GM12864 (cell line): Measurements from ENCODE around the gene SRRM1.
"Not testable (repeated sequence)": the region's sequence is repeated elsewhere in the genome, so short reads cannot be mapped to it uniquely, and the experiment has no call there.

ENCODE experiments used
- DNase-seq: peaks from one replicate; pipeline ENCODE4 v3.0.0-alpha.2; 2011; ENCODE audit warnings: low read depth
- H3K4me3 ChIP-seq: 2 replicates; pipeline ENCODE4 v1.5.1; 2011; ENCODE audit warnings: mild to moderate bottlenecking, low read depth, low read length, control low read depth
- TF ChIP-seq, protein P1 (sequence below): IDR thresholded peaks from 2 replicates; pipeline ENCODE4 v1.5.1; 2011; ENCODE audit warnings: low read depth, mild to moderate bottlenecking, moderate library complexity, low read length, control low read depth, inconsistent platforms; ENCODE audit errors: missing control alignments

Gene SRRM1

DNA sequence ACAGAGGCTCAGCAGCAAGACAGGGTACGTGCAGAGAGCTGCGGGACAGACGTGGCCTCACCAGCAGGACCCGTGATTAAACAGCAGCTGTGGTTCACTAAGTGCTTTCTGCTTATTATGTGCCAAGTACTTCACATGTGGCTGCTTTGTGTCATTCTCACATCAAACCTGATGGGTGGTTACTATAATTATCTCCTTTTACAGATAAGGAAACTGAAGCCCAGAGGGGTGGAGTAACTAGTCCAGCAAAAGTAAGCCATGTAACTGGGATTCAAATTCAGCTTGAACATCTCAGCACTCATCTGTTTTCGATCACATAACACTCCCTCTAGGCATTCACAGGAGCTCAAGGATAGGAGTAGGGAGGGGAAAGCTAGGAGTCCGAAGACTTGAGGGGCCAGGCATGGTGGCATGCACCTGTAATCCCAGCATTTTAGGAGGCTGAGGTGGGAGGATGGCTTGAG is 51.3 kb downstream of the SRRM1 start:
- peak; percentile 54 for DNase-seq
- H3K4me3 ChIP-seq = no peak overlapping the region
- TF ChIP-seq, protein P1, sequence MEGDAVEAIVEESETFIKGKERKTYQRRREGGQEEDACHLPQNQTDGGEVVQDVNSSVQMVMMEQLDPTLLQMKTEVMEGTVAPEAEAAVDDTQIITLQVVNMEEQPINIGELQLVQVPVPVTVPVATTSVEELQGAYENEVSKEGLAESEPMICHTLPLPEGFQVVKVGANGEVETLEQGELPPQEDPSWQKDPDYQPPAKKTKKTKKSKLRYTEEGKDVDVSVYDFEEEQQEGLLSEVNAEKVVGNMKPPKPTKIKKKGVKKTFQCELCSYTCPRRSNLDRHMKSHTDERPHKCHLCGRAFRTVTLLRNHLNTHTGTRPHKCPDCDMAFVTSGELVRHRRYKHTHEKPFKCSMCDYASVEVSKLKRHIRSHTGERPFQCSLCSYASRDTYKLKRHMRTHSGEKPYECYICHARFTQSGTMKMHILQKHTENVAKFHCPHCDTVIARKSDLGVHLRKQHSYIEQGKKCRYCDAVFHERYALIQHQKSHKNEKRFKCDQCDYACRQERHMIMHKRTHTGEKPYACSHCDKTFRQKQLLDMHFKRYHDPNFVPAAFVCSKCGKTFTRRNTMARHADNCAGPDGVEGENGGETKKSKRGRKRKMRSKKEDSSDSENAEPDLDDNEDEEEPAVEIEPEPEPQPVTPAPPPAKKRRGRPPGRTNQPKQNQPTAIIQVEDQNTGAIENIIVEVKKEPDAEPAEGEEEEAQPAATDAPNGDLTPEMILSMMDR = no peak

DNA sequence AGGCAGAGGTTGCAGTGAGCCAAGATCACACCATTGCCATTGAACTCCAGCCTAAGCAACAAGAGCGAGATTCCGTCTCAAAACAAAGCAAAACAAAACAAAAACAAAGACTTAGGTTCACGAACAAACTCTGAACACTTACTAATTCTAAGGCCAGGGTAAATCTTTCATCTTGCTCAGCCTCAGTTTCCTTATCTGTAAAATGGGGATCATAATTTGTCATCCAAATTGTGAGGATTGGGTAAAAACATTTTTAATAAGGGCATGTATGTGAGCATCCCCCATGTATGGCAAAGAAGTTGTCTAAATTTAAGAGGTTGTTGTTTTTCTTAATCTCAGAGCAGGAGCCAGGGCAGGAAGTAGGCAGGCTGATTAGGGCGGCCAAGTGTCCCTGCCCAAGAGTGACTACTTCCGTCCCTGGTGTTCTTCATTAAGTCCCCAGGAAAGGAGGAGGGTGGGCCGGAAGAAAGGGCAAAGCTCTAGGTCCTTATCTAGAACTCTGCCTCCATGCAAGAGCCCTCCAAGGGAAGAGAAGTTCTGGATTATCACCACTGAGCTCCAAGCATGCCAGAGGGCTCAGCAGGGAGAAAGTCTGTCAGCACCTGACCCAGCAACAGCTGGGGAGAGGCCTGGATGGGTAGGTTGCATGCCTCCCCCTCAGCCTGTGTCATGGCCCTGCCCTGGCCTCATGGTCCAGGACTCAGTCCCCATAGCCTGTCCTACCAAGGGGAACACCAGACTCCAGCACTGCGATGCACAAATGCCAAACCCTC is 52.3 kb downstream of the SRRM1 start:
- no peak overlapping the region for H3K4me3 ChIP-seq
- DNase-seq = no peak
- TF ChIP-seq, protein P1 = no peak

DNA sequence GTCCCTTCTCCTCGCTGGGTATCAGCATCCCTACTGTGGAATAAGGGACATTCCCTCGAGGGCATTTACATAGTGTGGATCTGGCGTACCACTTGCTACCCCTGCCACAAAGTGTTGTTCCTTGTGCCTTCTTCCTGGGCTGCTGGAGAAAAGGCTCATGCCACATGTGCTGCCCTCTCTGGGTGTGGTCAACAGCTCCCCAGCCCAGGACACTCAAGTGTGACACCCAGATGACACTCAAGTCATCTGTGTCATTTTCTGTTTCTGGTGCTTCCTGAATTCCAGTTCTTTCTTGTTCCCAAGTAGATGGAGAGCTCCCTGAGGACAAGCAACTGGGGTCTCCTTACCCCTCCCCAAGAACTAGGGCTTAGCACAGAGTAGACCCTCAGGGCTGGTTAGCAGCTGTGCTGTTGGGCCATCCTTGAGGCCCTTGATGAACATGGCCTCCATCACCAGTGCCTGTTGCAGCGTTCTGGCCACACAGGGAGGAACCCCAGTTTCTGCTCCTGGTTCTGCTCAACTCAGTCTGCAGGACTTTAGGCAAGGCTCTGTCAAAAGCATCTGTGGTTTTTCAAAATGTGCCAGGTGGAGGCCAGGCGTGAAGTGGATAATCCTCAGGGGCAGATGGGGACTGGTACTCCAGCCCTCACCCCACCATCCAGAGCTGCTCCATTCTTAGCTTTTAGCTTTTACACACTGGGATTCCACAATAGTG is 53.1 kb downstream of the SRRM1 start:
- TF ChIP-seq, protein P1 = no peak
- DNase-seq = no peak
- no peak overlapping the region for H3K4me3 ChIP-seq

DNA sequence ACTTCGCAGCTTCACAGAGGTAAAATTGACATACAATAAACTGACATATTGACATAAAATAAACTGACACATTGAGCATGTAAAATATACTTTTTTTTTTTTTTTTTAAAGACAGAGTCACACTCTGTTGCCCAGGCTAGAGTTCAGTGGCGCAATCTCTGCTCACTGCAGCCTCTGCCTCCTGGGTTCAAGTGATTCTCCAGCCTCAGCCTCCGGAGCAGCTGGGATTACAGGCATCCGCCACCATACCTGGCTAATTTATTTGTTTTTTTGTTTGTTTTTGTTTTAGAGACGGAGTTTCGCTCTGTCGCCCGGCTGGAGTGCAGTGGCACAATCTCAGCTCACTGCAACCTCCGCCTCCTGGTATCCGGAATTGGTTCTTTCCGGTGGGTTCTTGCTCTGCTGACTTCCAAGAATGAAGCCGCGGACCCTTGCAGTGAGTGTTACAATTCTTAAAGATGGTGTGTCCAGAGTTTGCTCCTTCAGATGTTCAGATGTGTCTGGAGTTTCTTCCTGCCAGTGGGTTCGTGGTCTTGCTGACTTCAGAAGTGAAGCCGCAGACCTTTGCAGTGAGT is 53.7 kb downstream of the SRRM1 start:
- no peak for DNase-seq
- peak overlapping the region; percentile 33 for H3K4me3 ChIP-seq
- TF ChIP-seq, protein P1 = no peak

DNA sequence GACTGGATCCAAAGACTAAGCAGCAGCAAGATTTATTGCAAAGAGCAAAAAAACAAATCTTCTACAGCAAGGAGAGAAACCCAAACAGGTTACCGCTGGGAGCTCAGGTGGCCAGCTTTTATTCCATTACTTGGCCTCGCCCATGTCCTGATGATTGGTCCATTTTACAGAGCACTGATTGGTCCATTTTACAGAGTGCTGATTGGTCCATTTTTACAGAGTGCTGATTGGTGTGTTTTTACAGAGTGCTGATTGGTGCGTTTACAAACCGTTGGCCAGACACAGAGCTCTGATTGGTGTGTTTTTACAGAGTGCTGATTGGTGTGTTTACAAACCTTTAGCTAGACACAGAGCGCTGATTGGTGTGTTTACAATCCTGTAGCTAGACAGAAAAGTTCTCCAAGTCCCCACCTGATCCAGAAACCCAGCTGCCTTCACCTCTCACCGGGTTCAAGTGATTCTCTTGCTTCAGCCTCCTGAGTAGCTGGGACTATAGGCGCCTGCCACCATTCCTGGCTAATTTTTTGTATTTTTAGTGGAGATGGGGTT is 54.4 kb downstream of the SRRM1 start:
- not testable (repeated sequence) for H3K4me3 ChIP-seq

DNA sequence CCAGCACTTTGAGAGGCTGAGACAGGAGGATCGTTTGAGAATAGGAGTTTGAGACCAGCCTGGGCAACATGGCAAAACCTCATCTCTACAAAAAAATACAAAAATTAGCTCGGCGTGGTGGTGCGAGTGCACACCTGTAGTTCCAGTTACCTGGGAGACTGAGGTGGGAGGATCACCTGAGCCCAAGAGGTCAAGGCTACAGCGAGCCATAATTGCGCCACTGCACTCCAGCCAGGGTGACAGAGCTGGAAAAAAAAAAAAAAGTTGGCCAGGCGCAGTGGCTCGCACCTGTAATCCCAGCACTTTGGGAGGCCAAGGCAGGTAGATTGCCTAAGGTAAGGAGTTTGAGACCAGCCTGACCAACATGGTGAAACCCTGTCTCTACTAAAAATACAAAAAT is 55.2 kb downstream of the SRRM1 start:
- H3K4me3 ChIP-seq, DNase-seq: not testable (repeated sequence)

More for the DNA sequence above, 54.4 kb downstream of the SRRM1 start:
- not testable (repeated sequence) for DNase-seq

DNA sequence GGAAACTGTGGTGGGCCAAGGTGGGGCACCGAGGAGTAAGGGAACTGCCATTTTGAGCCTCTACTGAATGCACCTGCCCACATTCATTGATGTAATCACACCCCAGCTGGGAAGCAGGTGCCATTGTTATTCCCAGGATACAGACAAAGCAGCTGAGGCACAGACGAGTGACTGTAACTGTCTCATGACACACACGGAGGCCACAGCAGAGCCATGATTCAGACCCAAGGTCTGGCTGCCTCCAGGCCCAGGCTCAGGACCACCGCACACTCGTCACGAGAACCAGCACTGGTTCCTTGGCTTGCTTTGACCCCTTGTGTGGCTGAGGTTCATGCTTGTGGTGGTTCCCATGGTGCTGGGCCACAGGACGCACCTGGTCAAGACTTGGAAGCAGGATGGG is 56.5 kb downstream of the SRRM1 start:
- TF ChIP-seq, protein P1 = no peak
- DNase-seq = no peak
- H3K4me3 ChIP-seq = no peak overlapping the region
